ENCODE data around the gene APOB.
"Not testable (repeated sequence)": the region's sequence is repeated elsewhere in the genome, so short reads cannot be mapped to it uniquely, and the experiment has no call there.

The APOB gene

DNA sequence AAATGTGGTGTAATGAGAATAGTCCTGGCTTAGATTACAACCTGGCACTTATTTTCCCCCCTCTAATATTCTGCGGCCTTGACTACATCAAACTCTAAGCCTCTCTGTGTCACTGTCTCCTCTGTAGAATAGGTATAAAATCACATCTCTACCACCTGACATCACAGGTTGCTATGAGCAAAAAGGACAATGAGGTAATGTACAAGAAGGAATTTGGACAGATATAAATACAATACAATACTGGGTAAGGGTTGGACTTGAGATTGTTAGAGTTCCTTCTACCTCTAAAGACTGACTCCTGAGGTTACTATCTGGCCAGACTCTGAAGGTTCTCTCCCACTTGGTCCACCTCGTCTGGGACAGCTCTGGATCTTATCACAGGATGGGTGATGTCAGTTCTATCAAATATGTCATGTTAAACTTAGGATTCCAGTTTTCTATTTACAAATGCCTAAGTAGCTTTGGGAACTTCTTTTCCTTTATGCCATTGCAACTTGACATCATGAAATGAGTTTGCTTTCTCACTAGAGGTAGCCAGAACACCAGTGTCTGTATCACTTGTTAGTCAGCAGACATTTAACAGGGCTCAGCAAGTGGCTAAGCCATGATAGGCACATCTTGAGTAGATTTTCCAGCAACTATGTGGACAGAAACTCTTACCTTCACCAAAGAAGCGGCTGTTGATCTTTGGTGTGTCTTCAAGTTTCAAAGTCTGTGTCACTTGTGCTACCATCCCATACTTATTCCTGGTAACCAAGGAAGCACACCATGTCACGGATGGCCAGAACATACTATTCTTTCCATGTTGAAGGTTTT is 9.5 kb downstream of the APOB start:
- DNase-seq (ENCODE audit: low spot score), result no peak
- FAIRE-seq, result no peak

- no peak for DNase-seq (ENCODE audit: low spot score)
- FAIRE-seq, result no peak
Measured at GRCh38 chr2:21033237-21034155, 10.4 kb downstream of the APOB start.

DNA sequence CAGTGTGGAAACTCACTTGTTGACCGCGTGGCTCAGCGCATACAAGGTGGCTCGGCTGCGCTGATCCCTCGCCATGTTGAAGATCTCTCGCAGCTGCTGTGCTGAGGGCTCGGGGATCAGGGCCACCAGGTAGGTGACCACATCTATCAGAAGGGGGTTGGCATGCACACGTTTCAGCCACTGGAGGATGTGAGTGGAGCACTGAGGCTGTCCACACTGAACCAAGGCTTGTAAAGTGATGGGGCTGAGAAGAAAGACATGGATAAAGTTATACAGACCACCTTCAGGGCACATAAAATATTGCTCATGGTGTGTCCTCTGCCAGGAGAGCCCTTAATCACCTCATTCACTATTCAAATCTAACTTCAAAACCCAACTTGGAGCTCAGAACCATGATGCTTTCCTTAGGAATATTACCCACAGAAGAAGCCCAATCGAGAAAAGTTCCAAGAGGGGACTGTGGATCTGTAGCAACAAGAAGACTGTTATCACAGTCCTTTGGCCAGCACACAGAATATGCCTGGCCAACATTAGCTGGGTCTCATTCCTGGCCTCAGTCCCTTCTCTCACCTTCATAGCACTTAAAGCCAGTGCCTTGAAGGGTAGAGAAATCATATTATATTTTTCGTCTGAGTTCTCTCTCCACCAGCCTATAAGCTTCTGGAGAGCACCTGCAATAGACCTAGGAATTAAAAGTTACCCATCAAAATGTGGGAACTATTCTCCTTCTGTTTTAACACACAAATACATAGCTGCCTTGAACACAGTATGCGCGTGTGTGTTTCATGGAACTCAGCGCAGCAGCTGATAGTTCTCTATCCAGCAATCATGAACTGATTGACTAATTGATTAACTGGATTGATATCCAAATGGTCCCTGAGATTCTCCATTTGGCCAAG is 11.3 kb downstream of the APOB start:
- FAIRE-seq (no peak), DNase-seq (ENCODE audit: low spot score) (no peak)

DNA sequence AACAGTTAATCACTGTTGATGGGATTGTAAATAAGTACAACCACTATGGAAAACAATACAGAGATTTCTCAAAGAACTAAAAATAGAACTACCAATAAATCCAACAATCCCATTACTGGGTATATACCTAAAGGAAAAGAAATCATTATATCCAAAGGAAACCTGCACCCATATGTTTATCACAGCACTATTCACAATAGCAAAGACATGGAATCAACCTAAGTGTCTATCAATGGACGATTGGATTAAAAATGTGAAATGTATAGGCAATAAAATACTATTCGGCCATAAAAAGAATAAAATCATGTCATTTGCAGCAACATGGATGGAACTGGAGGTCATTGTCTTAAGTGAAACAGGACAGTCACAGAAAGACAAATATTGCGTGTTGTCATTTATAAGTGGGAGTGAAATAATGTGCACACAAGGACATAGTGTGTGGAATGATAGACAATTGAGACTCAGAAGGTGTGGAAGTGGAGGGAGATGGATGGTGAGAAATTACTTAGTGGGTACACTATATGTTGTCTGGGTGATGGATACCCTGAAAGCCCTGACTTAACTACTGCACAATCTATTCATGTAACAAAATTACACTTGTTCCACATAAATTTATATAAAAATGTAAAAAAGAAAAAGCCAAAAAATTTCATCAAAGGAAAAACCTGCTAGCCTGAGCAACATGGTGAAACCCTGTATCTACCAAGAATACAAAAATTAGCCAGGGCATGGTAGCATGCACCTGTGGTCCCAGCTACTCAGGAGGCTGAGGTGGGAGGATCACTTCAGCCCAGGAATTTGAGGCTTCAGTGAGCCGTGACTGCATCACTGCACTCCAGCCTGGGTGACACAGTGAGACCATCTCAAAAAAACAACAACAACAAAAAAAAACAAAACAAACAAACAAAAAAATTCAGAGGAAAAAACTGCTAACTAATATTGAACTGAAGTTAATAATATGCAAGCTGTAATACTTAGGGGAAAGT is 12.6 kb downstream of the APOB start:
- DNase-seq (ENCODE audit: low spot score), result no peak
- FAIRE-seq, result no peak

DNA sequence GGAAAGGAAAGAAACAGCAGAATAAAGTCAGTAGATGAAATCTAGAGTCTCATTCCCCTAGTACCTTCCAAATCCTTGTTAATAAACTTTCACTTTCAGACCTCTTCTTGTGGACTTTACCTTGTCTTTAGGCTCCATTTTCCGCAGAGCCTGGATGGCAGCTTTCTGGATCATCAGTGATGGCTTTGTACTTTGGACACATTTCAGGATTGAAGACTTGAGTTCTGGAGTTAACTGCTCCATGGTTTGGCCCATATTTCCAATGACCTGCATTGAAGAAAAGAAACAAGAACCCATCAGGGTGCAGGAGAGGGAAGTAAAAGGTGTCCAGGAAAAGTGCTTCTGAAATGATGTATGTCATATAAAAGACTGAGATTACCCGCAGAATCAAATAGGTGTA is 14.4 kb downstream of the APOB start:
- DNase-seq (ENCODE audit: low spot score), result no peak
- FAIRE-seq, result no peak

GRCh38 chr2:21028951-21029350 is 14.9 kb downstream of the APOB start:
- FAIRE-seq; DNase-seq (ENCODE audit: low spot score): not testable (repeated sequence)

DNA sequence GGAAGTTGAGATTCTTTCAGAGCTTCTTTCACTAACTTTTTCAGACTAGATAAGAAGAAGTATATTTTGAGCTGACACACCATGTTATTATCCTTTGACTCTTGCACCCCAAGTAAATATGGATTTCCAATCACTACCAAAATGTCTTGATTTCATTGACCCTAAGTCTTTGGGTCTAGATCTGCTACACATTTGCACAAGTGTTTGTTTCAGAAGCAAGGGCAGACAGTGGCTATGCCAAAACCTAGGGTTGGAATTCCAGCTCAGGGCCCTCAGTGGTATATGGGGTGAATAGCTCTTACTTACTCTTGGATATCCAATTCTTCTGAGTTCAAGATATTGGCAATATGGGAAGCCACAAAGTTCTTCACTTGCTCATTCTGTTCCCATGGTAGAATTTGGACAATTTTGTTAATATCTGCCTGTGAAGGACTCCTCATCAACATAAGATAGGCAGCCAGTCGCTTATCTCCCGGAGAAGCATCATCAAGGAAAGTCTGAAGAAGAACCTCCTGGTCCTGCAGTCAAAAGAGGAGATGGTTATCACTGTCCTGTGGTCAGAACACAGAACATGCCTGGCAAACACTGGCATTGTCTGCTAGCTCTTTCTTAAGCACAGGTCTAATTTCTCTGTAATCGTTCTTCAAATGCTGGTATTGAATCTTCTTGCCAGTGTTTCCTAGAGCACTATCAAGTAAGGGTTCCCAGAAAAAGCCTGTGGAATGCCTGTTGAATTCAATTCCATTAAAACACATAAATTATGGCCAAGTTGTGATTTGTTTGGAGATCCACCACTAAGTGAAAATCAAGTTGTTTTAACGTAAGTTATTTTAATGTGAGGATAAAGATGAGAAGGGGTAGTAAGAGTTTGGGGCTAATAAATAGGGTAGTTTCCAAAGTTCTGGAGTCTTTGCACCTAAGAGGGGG is 15.6 kb downstream of the APOB start:
- FAIRE-seq, result no peak
- DNase-seq (ENCODE audit: low spot score), result no peak

- no peak for FAIRE-seq
- no peak for DNase-seq (ENCODE audit: low spot score)
Measured at GRCh38 chr2:21026479-21027282, 17.2 kb downstream of the APOB start.

- no peak for DNase-seq (ENCODE audit: low spot score)
- FAIRE-seq, result no peak
Measured at GRCh38 chr2:21025690-21026478, 18.0 kb downstream of the APOB start.

- no peak for DNase-seq (ENCODE audit: low spot score)
- no peak for FAIRE-seq
Measured at GRCh38 chr2:21024722-21025389, 19.0 kb downstream of the APOB start.

DNA sequence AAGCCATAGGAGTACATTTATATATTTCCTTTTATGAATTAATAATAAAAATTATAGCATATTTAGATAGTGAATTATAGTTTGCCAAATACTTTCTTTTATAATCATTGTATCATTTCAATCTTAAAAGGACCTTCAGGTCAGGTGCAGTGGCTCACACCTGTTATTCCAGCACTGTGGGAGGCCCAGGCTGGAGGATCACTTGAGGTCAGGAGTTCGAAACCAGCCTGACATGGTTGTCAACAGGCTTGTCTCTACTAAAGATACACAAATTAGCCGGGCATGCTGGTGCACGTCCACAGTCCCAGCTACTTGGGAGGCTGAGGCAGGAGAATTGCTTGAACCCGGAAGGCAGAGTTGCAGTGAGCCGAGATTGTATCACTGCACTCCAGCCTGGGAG is 19.7 kb downstream of the APOB start:
- no peak for FAIRE-seq
- DNase-seq (ENCODE audit: low spot score), result no peak

GRCh38 chr2:21023419-21024181 is 20.3 kb downstream of the APOB start:
- DNase-seq (ENCODE audit: low spot score) (no peak), FAIRE-seq (no peak)

GRCh38 chr2:21022792-21023367 is 21.0 kb downstream of the APOB start:
- DNase-seq (ENCODE audit: low spot score) (no peak), FAIRE-seq (no peak)

DNA sequence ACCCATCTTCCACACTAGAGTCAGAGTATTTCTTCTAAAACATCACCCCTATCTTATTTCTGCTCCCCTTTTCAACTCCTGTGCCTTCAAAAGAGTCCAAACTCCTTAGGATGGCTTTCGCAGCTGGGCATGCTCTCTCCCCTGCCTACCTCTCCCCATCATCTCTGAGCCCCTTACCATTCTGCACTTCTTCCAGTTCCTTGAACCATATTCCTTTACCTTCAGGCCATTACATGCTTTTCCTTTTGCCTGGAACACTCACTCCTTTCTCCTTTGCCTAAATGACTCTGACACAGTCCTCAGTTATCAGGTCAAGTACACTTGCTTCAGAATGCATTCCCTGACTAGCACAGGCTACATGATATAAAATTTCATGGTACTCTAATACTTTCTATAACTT is 22.4 kb downstream of the APOB start:
- FAIRE-seq (no peak), DNase-seq (ENCODE audit: low spot score) (no peak)

- DNase-seq (ENCODE audit: low spot score) (no peak), FAIRE-seq (no peak)
Measured at GRCh38 chr2:21020668-21021288, 23.1 kb downstream of the APOB start.
